HepG2 (cell line): ENCODE results near the gene TBC1D7. TPM values are rescaled to one million over a fixed set of nuclear protein-coding genes. Genes with fewer than 3 reads are reported as not detected.
A peak's percentile ranks its signal among the peaks of the same experiment; 100 is the strongest.

Source experiments
- BRCA1 ChIP-seq: sonication (generic); formaldehyde crosslinking; IDR thresholded peaks from 2 replicates; pipeline ENCODE4 v1.4.0; 2020; ENCODE audit warnings: missing genetic modification reagents
- CEBPG ChIP-seq: IDR thresholded peaks from 2 replicates; pipeline ENCODE4 v1.6.1; 2016
- FOXO1 ChIP-seq: sonication (generic); formaldehyde crosslinking; IDR thresholded peaks from 2 replicates; pipeline ENCODE4 v1.4.0; 2020; ENCODE audit warnings: missing genetic modification reagents
- GABPA ChIP-seq, 2 experiments: IDR thresholded peaks; 2 replicates each; pipeline ENCODE4 v1.6.1; 2011 to 2016; ENCODE audit warnings: low read depth in 2 of 2, low read length in 1 of 2, missing biosample characterization in 1 of 2, missing genetic modification characterization in 1 of 2
- GATAD1 ChIP-seq: IDR thresholded peaks from 2 replicates; pipeline ENCODE4 v1.6.1; 2016; ENCODE audit warnings: missing genetic modification reagents, missing compliant biosample characterization
- HMG20A ChIP-seq: IDR thresholded peaks from 2 replicates; pipeline ENCODE4 v1.6.1; 2016; ENCODE audit warnings: borderline replicate concordance
- IRF2 ChIP-seq: IDR thresholded peaks from 2 replicates; pipeline ENCODE4 v1.6.1; 2018; ENCODE audit warnings: missing genetic modification reagents, missing compliant biosample characterization
- KAT8 ChIP-seq: IDR thresholded peaks from 2 replicates; pipeline ENCODE4 v1.6.1; 2016; ENCODE audit warnings: missing genetic modification reagents, missing compliant biosample characterization
- MBNL3 ChIP-seq: fragments of 250-450 bp; sonication (Bioruptor Pico); conservative IDR thresholded peaks from 2 replicates; pipeline ENCODE4 v1.8.0; 2022; ENCODE audit warnings: mild to moderate bottlenecking, inconsistent platforms
- MEIS1 ChIP-seq: sonication (generic); formaldehyde crosslinking; IDR thresholded peaks from 2 replicates; pipeline ENCODE4 v1.9.0; 2021; ENCODE audit warnings: mild to moderate bottlenecking, missing genetic modification reagents, moderate library complexity, borderline replicate concordance
- MXI1 ChIP-seq: IDR thresholded peaks from 3 replicates; pipeline ENCODE4 v1.6.1; 2012; ENCODE audit warnings: low read depth, low read length, inconsistent platforms, borderline replicate concordance
- POGZ ChIP-seq: sonication (generic); formaldehyde crosslinking; IDR thresholded peaks from 2 replicates; pipeline ENCODE4 v1.4.0; 2020; ENCODE audit warnings: mild to moderate bottlenecking, missing genetic modification reagents
- RERE ChIP-seq: IDR thresholded peaks from 2 replicates; pipeline ENCODE4 v1.6.1; 2016; ENCODE audit warnings: low read depth, missing genetic modification reagents, missing compliant biosample characterization
- SAP130 ChIP-seq: IDR thresholded peaks from 2 replicates; pipeline ENCODE4 v1.6.1; 2016; ENCODE audit warnings: low read depth
- SPEN ChIP-seq: sonication (generic); formaldehyde crosslinking; IDR thresholded peaks from 2 replicates; pipeline ENCODE4 v1.5.1; 2020; ENCODE audit warnings: low read depth, mild to moderate bottlenecking, missing genetic modification reagents
- SUZ12 ChIP-seq: fragments of 150-350 bp; IDR thresholded peaks from 2 replicates; pipeline ENCODE4 v1.6.1; 2014; ENCODE audit warnings: low read depth, low read length
- TBX2 ChIP-seq: sonication (generic); formaldehyde crosslinking; IDR thresholded peaks from 2 replicates; pipeline ENCODE4 v1.5.0; 2020; ENCODE audit warnings: missing genetic modification reagents, mild to moderate bottlenecking, borderline replicate concordance
- YY1 ChIP-seq: IDR thresholded peaks from 2 replicates; pipeline ENCODE4 v1.6.1; 2011; ENCODE audit warnings: low read length, low read depth, moderate library complexity, mild to moderate bottlenecking; ENCODE audit not compliant: insufficient read depth, insufficient replicate concordance
- ZFP82 ChIP-seq: sonication (generic); formaldehyde crosslinking; IDR thresholded peaks from 2 replicates; pipeline ENCODE4 v1.5.1; 2020; ENCODE audit warnings: mild to moderate bottlenecking, missing genetic modification reagents, borderline replicate concordance
- ZNF230 ChIP-seq: sonication (generic); formaldehyde crosslinking; IDR thresholded peaks from 2 replicates; pipeline ENCODE4 v1.4.0; 2020; ENCODE audit warnings: mild to moderate bottlenecking, missing genetic modification reagents
- ZNF331 ChIP-seq: sonication (generic); formaldehyde crosslinking; IDR thresholded peaks from 2 replicates; pipeline ENCODE4 v1.4.0; 2020; ENCODE audit warnings: missing genetic modification reagents
- ZNF710 ChIP-seq: sonication (generic); formaldehyde crosslinking; IDR thresholded peaks from 2 replicates; pipeline ENCODE4 v1.5.0; 2020; ENCODE audit warnings: mild to moderate bottlenecking, missing genetic modification reagents, borderline replicate concordance
- polyA plus RNA-seq, 8 experiments: library from polyadenylated mRNA; depleted of rRNA in 3 of 8; stranded (reverse) in 7 of 8; unstranded in 1 of 8; fragments of >200 nt; fragmentation: Illumina TruSeq in 4 of 8; extraction: Trizol in 4 of 8; gene quantifications; 2 replicates each; pipeline versions ENCODE4 v1.2.1 to v1.2.3, GENCODE V29; 2011 to 2016; ENCODE audit warnings: low read depth in 4 of 8, missing spikeins in 1 of 8, mixed read lengths in 1 of 8; ENCODE audit not compliant: insufficient read depth in 1 of 8
- total RNA-seq, 5 experiments: library from RNA; depleted of rRNA; stranded (reverse); fragments of >200 nt; fragmentation: Illumina TruSeq; extraction: Trizol; gene quantifications; 2 replicates each; pipeline ENCODE4 v1.2.3, GENCODE V29; 2016; ENCODE audit warnings: low read depth in 1 of 5
- TF ChIP-seq, protein P1 (sequence below): sonication (generic); formaldehyde crosslinking; conservative IDR thresholded peaks from 2 replicates; pipeline ENCODE4 v1.8.0; 2022; ENCODE audit warnings: low read depth, missing genetic modification reagents

TBC1D7 gene
- total and polyA plus RNA-seq, 2 of the 13 experiments (the other 11 are each of a cell fraction or from before 2014, with no cell fraction given), result 23.3 to 30.8 TPM

DNA sequence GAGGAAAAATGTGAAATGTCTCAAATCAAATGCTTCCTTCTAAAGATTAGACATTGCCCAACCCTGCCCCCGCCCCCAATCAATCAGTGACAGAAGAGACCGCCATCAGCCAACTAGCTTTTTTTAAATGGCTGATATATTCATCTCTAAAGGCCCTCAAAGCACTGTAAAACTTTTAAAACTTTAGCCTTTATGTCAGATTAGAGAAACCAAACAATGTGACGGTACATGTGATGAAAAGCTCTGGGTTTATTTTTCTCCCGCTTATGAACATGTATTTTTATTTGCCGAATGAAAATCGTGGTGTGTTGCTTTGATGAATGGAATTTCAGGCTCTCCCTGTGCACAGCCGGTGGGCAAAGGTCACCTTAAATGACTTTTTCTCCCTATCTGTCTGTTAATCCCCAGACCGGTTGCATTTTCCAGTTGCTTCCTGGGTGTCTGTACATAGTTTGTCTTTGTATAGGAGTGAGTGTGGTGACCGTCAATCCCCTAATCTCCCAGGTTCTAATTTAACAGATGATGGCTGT lies 38.5 kb downstream of the TBC1D7 start (continued):
- TF ChIP-seq FOXO1 (CRISPR knock-in tag) (peak; percentile 65), GATAD1 (CRISPR knock-in tag) (peak; percentile 30; the same call in 1 of the 2 replicates), ZFP82 (CRISPR knock-in tag) (no peak), ZNF331 (CRISPR knock-in tag) (peak; percentile 75), KAT8 (CRISPR knock-in tag) (peak; percentile 71), TBX2 (CRISPR knock-in tag) (peak; percentile 90), MBNL3 (CRISPR knock-in tag) (no peak), CEBPG (peak; percentile 59), SAP130 (peak; percentile 84), MXI1 (peak; percentile 31; the same call in 1 of the 3 replicates), POGZ (CRISPR knock-in tag) (peak; percentile 63; the same call in 1 of the 2 replicates), RERE (CRISPR knock-in tag) (peak; percentile 50; the same call in 1 of the 2 replicates), ZNF710 (CRISPR knock-in tag) (peak; percentile 94; the same call in 1 of the 2 replicates), MEIS1 (CRISPR knock-in tag) (peak; percentile 83; the same call in 1 of the 2 replicates), ZNF230 (CRISPR knock-in tag) (no peak), IRF2 (CRISPR knock-in tag) (peak; percentile 73), YY1 (peak; percentile 27), HMG20A (peak; percentile 74; the same call in 1 of the 2 replicates), BRCA1 (no peak), SPEN (CRISPR knock-in tag) (no peak), SUZ12 (no peak), GABPA (IDR thresholded peaks at IDR 0.05; ENCODE audit: low read depth, low read length) (no peak), GABPA (CRISPR knock-in tag; IDR thresholded peaks at IDR 0.05; ENCODE audit: low read depth) (peak; percentile 44; the same call in 1 of the 2 replicates)
- TF ChIP-seq, protein P1, sequence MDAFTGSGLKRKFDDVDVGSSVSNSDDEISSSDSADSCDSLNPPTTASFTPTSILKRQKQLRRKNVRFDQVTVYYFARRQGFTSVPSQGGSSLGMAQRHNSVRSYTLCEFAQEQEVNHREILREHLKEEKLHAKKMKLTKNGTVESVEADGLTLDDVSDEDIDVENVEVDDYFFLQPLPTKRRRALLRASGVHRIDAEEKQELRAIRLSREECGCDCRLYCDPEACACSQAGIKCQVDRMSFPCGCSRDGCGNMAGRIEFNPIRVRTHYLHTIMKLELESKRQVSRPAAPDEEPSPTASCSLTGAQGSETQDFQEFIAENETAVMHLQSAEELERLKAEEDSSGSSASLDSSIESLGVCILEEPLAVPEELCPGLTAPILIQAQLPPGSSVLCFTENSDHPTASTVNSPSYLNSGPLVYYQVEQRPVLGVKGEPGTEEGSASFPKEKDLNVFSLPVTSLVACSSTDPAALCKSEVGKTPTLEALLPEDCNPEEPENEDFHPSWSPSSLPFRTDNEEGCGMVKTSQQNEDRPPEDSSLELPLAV, result no peak
